Measurements from ENCODE around the gene LEAP2. TPM values are rescaled to one million over a fixed set of nuclear protein-coding genes. Genes with fewer than 3 reads are reported as not detected.

LEAP2 gene
- total RNA-seq, 4 donors from 2014 or later, result 0.57 to 4.2 (median 1.6) TPM

DNA sequence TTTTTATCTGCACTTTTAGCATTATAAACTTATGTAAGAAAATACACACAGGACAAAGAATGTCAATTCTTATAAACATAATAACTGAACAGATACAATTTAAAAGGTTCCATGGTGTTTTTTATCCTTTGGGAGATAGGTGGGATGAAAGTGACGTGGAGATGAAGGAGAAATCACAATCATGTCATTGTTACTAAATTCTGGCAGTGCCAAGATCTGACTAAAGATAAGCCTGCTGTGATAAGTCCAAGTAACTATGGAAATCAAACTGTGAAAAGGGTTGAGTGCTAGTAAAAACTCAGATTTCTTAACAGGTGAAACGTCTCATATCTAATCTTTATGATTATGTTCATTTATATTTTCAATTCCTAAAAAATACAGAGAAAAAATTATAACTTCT lies 11.1 kb downstream of the LEAP2 start:
- TF ChIP-seq, protein P1, sequence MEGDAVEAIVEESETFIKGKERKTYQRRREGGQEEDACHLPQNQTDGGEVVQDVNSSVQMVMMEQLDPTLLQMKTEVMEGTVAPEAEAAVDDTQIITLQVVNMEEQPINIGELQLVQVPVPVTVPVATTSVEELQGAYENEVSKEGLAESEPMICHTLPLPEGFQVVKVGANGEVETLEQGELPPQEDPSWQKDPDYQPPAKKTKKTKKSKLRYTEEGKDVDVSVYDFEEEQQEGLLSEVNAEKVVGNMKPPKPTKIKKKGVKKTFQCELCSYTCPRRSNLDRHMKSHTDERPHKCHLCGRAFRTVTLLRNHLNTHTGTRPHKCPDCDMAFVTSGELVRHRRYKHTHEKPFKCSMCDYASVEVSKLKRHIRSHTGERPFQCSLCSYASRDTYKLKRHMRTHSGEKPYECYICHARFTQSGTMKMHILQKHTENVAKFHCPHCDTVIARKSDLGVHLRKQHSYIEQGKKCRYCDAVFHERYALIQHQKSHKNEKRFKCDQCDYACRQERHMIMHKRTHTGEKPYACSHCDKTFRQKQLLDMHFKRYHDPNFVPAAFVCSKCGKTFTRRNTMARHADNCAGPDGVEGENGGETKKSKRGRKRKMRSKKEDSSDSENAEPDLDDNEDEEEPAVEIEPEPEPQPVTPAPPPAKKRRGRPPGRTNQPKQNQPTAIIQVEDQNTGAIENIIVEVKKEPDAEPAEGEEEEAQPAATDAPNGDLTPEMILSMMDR (IDR thresholded peaks at IDR 0.05; ENCODE audit: low read depth), result no peak

DNA sequence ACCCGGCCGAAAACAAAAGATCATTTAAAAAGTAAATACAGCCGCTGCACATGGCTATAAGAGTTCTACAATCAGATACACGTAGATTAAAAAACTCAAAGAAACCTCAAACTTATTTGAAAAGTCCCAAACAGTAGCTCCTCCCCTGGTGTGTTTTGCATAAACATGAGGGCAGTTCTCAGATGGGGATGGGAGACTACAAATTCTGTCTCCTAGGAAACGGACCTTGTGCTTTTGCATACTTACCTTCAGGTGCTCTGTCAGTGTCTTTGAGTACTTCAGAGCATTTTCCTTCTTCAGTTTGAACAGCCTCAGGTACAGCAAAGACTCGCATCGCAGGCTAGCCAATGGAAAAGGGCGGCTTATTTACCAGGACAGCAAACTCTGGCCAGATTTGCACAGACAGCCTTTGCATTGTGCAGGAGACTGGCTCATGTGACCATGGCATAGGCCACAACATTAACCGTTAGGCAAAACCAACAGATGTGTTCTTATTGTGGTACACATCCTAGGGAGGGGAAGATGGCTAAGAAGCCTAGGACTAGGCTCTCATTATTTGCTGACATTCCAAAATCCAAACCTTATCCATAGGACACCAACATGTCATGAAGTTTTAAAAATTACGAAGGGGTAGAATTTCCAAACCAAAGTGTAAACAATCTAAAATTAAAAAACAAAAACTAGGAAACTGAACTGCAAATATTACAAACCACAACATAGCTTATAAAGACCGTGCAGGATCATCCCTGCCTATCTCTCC lies 12.8 kb downstream of the LEAP2 start:
- TF ChIP-seq, protein P1 (IDR thresholded peaks at IDR 0.05; ENCODE audit: low read depth), result no peak

DNA sequence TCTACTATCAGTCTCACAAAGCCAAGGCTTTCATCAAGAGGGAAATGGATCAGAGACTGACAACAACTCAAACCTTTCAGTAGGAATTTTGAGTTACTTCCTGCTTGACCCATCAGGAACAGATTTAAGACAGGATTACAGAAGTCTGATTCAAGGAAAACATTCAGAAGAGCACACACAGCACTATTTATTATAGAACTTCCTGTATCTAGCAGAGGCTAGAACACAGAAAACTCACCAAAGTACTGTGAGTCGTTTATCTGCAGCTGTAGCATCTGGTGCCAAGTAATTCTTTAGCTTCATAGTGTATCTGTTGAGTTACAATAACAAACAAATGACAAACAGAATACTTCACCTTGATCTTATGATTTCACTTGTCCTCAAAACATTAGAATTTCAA lies 13.8 kb downstream of the LEAP2 start:
- TF ChIP-seq, protein P1 (IDR thresholded peaks at IDR 0.05; ENCODE audit: low read depth), result no peak

DNA sequence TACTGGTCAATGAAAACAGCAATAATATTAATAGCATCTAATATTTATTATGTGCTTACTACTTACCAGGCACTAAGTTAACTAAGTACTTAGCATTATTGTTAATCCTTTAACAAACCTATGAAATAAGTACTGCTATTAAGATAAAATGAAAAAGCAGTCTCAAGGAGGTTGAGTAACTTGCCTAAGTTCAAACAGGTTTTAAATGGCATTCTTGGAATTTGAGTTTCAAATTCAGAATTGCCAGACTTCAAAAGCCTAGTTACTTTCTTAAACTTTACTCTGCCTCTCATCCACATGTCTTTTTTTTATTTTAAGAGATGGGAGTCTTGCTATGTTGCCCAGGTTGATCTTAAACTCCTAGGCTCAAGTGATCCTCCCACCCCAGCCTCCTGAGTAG lies 16.0 kb downstream of the LEAP2 start:
- TF ChIP-seq, protein P1 (IDR thresholded peaks at IDR 0.05; ENCODE audit: low read depth), result no peak

DNA sequence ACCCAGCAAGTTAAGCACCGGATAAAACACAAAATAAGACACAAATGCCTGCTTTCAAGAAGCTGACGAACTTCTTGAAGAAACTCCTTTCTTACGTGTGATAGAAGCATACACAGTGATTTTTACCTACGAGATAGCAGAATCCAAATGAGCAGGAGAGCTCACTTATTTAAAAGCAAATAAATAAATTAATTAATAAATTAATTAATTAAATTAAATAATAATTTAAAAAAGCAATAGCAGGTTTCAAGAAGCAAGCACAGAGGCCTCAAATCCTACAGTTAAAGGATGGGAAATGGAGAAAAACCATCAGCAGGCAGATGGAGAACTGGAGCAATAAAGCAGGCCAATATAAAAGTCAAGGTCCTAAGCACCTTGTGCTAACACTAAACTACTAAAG lies 17.3 kb downstream of the LEAP2 start:
- TF ChIP-seq, protein P1 (IDR thresholded peaks at IDR 0.05; ENCODE audit: low read depth), result no peak

DNA sequence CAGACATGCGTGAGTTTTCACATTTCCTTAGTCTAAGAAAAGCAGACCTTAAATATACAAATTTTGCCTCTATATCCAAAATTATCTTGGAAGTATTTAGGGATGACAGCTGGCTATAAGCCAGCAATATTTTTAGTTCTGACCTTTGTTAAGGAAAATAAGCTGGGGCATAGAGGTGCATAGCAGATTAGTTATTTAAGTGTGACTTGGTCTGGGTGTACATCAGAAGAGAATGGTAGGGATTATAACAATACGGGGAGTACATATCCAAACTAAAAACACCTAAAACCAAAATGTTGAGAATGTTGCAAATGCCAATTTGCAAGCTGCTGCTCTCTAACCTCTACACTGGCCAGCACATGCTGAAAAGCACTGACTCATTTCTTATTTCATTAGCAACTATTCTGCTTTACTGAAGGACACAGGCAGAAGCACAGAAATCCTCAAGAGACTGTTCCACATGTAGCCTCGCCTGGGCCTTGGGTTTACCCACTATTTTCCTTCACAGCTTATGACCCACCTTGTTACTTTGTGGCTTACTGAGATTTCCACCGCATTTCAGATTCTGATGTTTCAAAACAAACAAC lies 22.3 kb downstream of the LEAP2 start:
- TF ChIP-seq, protein P1 (IDR thresholded peaks at IDR 0.05; ENCODE audit: low read depth), result no peak

DNA sequence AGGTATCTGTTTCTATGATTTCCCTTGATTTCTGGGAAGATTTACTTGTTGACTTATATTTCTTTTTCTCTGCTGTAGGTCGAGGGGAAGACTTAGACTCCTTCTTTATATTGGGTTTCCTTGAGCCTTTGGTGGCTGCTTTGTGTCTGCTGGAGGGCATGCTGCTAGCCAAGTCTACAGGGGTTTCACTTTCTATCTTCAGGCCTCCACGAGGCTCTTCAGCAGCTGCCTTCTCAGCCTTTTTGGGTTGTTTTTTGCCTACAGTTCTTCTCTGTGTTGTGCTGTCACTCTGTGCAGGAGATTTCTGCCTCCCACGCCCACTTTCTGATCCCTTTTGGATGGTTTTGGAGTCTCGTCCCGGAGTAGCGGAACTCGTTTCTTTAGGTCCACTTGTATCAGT lies 23.2 kb downstream of the LEAP2 start:
- TF ChIP-seq, protein P1 (IDR thresholded peaks at IDR 0.05; ENCODE audit: low read depth), result no peak

All from subcutaneous adipose tissue (tissue), 4 donors.